GM12878 (cell line): Measurements from ENCODE around the gene TAF9. TPM values are rescaled to one million over a fixed set of nuclear protein-coding genes. Genes with fewer than 3 reads are reported as not detected.

Experiments
- ASH2L ChIP-seq: fragments of 300-600, 200-600 bp; sonication (generic); IDR thresholded peaks from 2 replicates; pipeline ENCODE4 v1.6.1; 2017; ENCODE audit warnings: low read depth, mild to moderate bottlenecking, borderline replicate concordance
- CHD2 ChIP-seq: IDR thresholded peaks from 2 replicates; pipeline ENCODE4 v1.6.1; 2011; ENCODE audit warnings: low read depth, low read length, improper control_type of control experiment, borderline replicate concordance
- CUX1 ChIP-seq: IDR thresholded peaks from 2 replicates; pipeline ENCODE4 v1.6.1; 2012; ENCODE audit warnings: improper control_type of control experiment, low read depth, low read length; ENCODE audit not compliant: insufficient replicate concordance
- DPF2 ChIP-seq: fragments of 450-650 bp; IDR thresholded peaks from 2 replicates; pipeline ENCODE4 v1.6.1; 2017; ENCODE audit warnings: mild to moderate bottlenecking
- ESRRA ChIP-seq: IDR thresholded peaks from 2 replicates; pipeline ENCODE4 v1.6.1; 2012; ENCODE audit warnings: mild to moderate bottlenecking, low read length, improper control_type of control experiment
- IRF5 ChIP-seq: fragments of 450-650 bp; IDR thresholded peaks from 2 replicates; pipeline ENCODE4 v1.6.1; 2017; ENCODE audit warnings: borderline replicate concordance
- SMC3 ChIP-seq: IDR thresholded peaks from 2 replicates; pipeline ENCODE4 v1.6.1; 2011; ENCODE audit warnings: low read length, improper control_type of control experiment, borderline replicate concordance
- SRF ChIP-seq, 2 experiments: IDR thresholded peaks; 2 replicates each; pipeline ENCODE4 v1.6.1; 2011; ENCODE audit warnings: low read depth in 2 of 2, low read length in 2 of 2, mild to moderate bottlenecking in 1 of 2, moderate library complexity in 1 of 2
- STAT1 ChIP-seq: fragments of 450-650 bp; conservative IDR thresholded peaks from 2 replicates; pipeline ENCODE4 v1.6.1; 2014; ENCODE audit warnings: antibody characterized with exemption, mild to moderate bottlenecking
- ZBTB11 ChIP-seq: fragments of 450-650 bp; formaldehyde crosslinking; IDR thresholded peaks from 2 replicates; pipeline ENCODE4 v1.5.0; 2022; ENCODE audit warnings: mild to moderate bottlenecking, missing genetic modification characterization
- ZNF24 ChIP-seq: fragments of 450-650 bp; IDR thresholded peaks from 2 replicates; pipeline ENCODE4 v1.6.1; 2017; ENCODE audit warnings: antibody characterized with exemption, mild to moderate bottlenecking
- polyA plus RNA-seq, 11 experiments: library from polyadenylated mRNA; depleted of rRNA in 4 of 11; unstranded in 6 of 11; stranded (reverse) in 5 of 11; fragments of >200 nt; fragmentation: Nextera tagmentation in 4 of 11; fragmentation: Illumina TruSeq in 1 of 11; extraction: Ambion mirVana in 4 of 11; extraction: Trizol in 1 of 11; gene quantifications; 1 replicate in 1 of 11; 2 replicates in 10 of 11; pipeline versions ENCODE4 v1.2.1 to v1.2.3, GENCODE V29; 2011 to 2016; ENCODE audit warnings: inconsistent platforms in 2 of 11, missing spikeins in 2 of 11, low read depth in 1 of 11
- total RNA-seq, 4 experiments: library from RNA; depleted of rRNA in 3 of 4; stranded (reverse); fragments of >200 nt in 3 of 4; fragmentation: Illumina TruSeq in 1 of 4; extraction: Trizol in 1 of 4; gene quantifications; 2 replicates each; pipeline versions ENCODE4 v1.2.1 to v1.2.3, GENCODE V29; 2013 to 2021
- TF ChIP-seq, protein P1 (sequence below), 3 experiments: IDR thresholded peaks in 2 of 3; conservative IDR thresholded peaks in 1 of 3; 2 replicates each; pipeline ENCODE4 v1.5.1; 2011; ENCODE audit warnings: low read depth in 3 of 3, low read length in 3 of 3, mild to moderate bottlenecking in 3 of 3, control low read depth in 2 of 3, moderate library complexity in 2 of 3, inconsistent platforms in 1 of 3, mixed read lengths in 1 of 3; ENCODE audit not compliant: control insufficient read depth in 2 of 3, insufficient read depth in 1 of 3; ENCODE audit errors: extremely low read depth in 1 of 3
- TF ChIP-seq, protein P2 (sequence below): fragments of 450-650 bp; IDR thresholded peaks from 2 replicates; pipeline ENCODE4 v1.6.1; 2018; ENCODE audit warnings: mild to moderate bottlenecking, low read depth, moderate library complexity; ENCODE audit not compliant: partially characterized antibody

TAF9 gene
- total and polyA plus RNA-seq, 10 of the 15 experiments (the other 5 are each of a cell fraction or from before 2014, with no cell fraction given), result 64.4 to 318 (median 150) TPM

- TF ChIP-seq ESRRA (no peak), SRF (IDR thresholded peaks at IDR 0.05; ENCODE audit: low read depth in 2 of 2, low read length in 2 of 2) (0 out of 4 replicates have a peak, but pooled peaks of 1 of the 2 experiments have one; percentile 25), CHD2 (no peak), CUX1 (no peak), STAT1 (no peak), ZBTB11 (CRISPR knock-in tag) (no peak), SMC3 (peak; percentile 44; the same call in 1 of the 2 replicates), ZNF24 (0 out of 2 replicates have a peak, but pooled peaks have one; percentile 10), DPF2 (0 out of 2 replicates have a peak, but pooled peaks have one; percentile 25), IRF5 (no peak), ASH2L (no peak)
- TF ChIP-seq, protein P1, sequence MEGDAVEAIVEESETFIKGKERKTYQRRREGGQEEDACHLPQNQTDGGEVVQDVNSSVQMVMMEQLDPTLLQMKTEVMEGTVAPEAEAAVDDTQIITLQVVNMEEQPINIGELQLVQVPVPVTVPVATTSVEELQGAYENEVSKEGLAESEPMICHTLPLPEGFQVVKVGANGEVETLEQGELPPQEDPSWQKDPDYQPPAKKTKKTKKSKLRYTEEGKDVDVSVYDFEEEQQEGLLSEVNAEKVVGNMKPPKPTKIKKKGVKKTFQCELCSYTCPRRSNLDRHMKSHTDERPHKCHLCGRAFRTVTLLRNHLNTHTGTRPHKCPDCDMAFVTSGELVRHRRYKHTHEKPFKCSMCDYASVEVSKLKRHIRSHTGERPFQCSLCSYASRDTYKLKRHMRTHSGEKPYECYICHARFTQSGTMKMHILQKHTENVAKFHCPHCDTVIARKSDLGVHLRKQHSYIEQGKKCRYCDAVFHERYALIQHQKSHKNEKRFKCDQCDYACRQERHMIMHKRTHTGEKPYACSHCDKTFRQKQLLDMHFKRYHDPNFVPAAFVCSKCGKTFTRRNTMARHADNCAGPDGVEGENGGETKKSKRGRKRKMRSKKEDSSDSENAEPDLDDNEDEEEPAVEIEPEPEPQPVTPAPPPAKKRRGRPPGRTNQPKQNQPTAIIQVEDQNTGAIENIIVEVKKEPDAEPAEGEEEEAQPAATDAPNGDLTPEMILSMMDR (IDR thresholded peaks at IDR 0.05 in 2 of 3, conservative IDR thresholded peaks at IDR 0.05 in 1 of 3; ENCODE audit: control insufficient read depth in 2 of 3, extremely low read depth in 1 of 3, insufficient read depth in 1 of 3, low read depth in 3 of 3, low read length in 3 of 3), result peak; percentile 26 to 41 (median 36); a peak in 3 of 6 replicates
- TF ChIP-seq, protein P2, sequence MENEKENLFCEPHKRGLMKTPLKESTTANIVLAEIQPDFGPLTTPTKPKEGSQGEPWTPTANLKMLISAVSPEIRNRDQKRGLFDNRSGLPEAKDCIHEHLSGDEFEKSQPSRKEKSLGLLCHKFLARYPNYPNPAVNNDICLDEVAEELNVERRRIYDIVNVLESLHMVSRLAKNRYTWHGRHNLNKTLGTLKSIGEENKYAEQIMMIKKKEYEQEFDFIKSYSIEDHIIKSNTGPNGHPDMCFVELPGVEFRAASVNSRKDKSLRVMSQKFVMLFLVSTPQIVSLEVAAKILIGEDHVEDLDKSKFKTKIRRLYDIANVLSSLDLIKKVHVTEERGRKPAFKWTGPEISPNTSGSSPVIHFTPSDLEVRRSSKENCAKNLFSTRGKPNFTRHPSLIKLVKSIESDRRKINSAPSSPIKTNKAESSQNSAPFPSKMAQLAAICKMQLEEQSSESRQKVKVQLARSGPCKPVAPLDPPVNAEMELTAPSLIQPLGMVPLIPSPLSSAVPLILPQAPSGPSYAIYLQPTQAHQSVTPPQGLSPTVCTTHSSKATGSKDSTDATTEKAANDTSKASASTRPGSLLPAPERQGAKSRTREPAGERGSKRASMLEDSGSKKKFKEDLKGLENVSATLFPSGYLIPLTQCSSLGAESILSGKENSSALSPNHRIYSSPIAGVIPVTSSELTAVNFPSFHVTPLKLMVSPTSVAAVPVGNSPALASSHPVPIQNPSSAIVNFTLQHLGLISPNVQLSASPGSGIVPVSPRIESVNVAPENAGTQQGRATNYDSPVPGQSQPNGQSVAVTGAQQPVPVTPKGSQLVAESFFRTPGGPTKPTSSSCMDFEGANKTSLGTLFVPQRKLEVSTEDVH, result no peak
Measured at GRCh38 chr5:69414885-69415583, 45.7 kb upstream of the TAF9 start, which contains the start of gene MARVELD2 (continued).
